Epithelial cell of proximal tubule (primary cell): ENCODE measurements around the gene MEGF10. TPM values are rescaled to one million over a fixed set of nuclear protein-coding genes. Genes with fewer than 3 reads are reported as not detected.

Experiments
- DNase-seq: peaks from one replicate; pipeline ENCODE4 v3.0.0-alpha.2; 2011; ENCODE audit warnings: low read depth
- H3K4me3 ChIP-seq: 2 replicates; pipeline ENCODE4 v1.5.1; 2011; ENCODE audit warnings: low read depth, mild to moderate bottlenecking, low read length
- CTCF ChIP-seq: conservative IDR thresholded peaks from 2 replicates; pipeline ENCODE4 v1.5.1; 2012; ENCODE audit warnings: low read depth, mild to moderate bottlenecking, low read length
- total RNA-seq: library from RNA; depleted of rRNA; stranded (reverse); fragments of >200 nt; gene quantifications from 2 replicates; pipeline ENCODE4 v1.2.3, GENCODE V29; 2015

Gene MEGF10
- total RNA-seq, 1 donor from 2014 or later: 0.52 TPM

- TF ChIP-seq CTCF: no peak
- no peak overlapping the region for H3K4me3 ChIP-seq
- no peak for DNase-seq
Measured at GRCh38 chr5:127430627-127431026, 140.0 kb downstream of the MEGF10 start.

- H3K4me3 ChIP-seq: no peak overlapping the region
- no peak for TF ChIP-seq CTCF
- DNase-seq: no peak
Measured at GRCh38 chr5:127431977-127432585, 141.5 kb downstream of the MEGF10 start.

- TF ChIP-seq CTCF: no peak
- H3K4me3 ChIP-seq: no peak overlapping the region
- DNase-seq: no peak
Measured at GRCh38 chr5:127433526-127433925, 142.9 kb downstream of the MEGF10 start.

- no peak overlapping the region for H3K4me3 ChIP-seq
- no peak for DNase-seq
- no peak for TF ChIP-seq CTCF
Measured at GRCh38 chr5:127434588-127434987, 144.0 kb downstream of the MEGF10 start.

GRCh38 chr5:127435821-127436220 is 145.2 kb downstream of the MEGF10 start:
- TF ChIP-seq CTCF: no peak
- no peak for DNase-seq
- H3K4me3 ChIP-seq: no peak overlapping the region

- TF ChIP-seq CTCF: no peak
- DNase-seq: no peak
- no peak overlapping the region for H3K4me3 ChIP-seq
Measured at GRCh38 chr5:127439644-127440043, 149.0 kb downstream of the MEGF10 start.

- no peak overlapping the region for H3K4me3 ChIP-seq
- DNase-seq: no peak
- TF ChIP-seq CTCF: no peak
Measured at GRCh38 chr5:127440831-127441230, 150.2 kb downstream of the MEGF10 start.
